IMR-90 (cell line): ENCODE results near the gene PRDM10. TPM values are rescaled to one million over a fixed set of nuclear protein-coding genes. Genes with fewer than 3 reads are reported as not detected.

Source experiments
- ATAC-seq: fragments of 200-7000 bp; cut with Tn5 transposase; 2 replicates; pipeline ENCODE4 v1.9.1; 2020; ENCODE audit warnings: low read depth, mild to moderate bottlenecking, moderate library complexity
- Bru-seq: library from RNA; stranded (reverse); fragments of 400-500 nt; gene quantifications from one replicate; lab custom pipeline; 2021; lab: Mats Ljungman, UMichigan
- BruChase-seq, 2 experiments: library from RNA; stranded (reverse); fragments of 400-500 nt; gene quantifications; one replicate each; lab custom pipeline; 2021; lab: Mats Ljungman, UMichigan
- BruUV-seq: library from RNA; stranded (reverse); fragments of 400-500 nt; replicated peaks from 2 replicates; lab custom pipeline; 2021; lab: Mats Ljungman, UMichigan
- CTCF ChIA-PET: fragments of 300-600 bp; formaldehyde crosslinking; extraction: SDS; loops from one replicate; lab custom pipeline; 2021; ENCODE audit warnings: antibody characterized with exemption; lab: Yijun Ruan, JAX
- POLR2A ChIA-PET: fragments of 300-600 bp; sonication (Branson Sonifier 250); formaldehyde crosslinking; loops from one replicate; lab custom pipeline; 2022; ENCODE audit warnings: antibody characterized with exemption; ENCODE audit not compliant: unreplicated experiment; lab: Charles Lee
- DNase-seq: peaks from one replicate; pipeline ENCODE4 v3.0.0; 2013
- H2AFZ ChIP-seq: replicated peaks from 2 replicates; pipeline ENCODE3; 2013; ENCODE audit warnings: low read length, mild to moderate bottlenecking; ENCODE audit not compliant: poor library complexity
- H2AK5ac ChIP-seq: 2 replicates; pipeline ENCODE4 v1.6.1; 2013; ENCODE audit warnings: low read depth, low read length, inconsistent platforms
- H2AK9ac ChIP-seq: replicated peaks from 2 replicates; pipeline ENCODE3; 2013; ENCODE audit warnings: mild to moderate bottlenecking, low read depth, low read length, moderate library complexity; ENCODE audit not compliant: poor library complexity
- H2BK120ac ChIP-seq: 2 replicates; pipeline ENCODE4 v1.6.1; 2013; ENCODE audit warnings: low read depth, low read length, inconsistent platforms
- H2BK15ac ChIP-seq: 3 replicates; pipeline ENCODE4 v1.6.1; 2013; ENCODE audit warnings: low read depth, low read length, inconsistent platforms
- H2BK20ac ChIP-seq: 2 replicates; pipeline ENCODE4 v1.6.1; 2013; ENCODE audit warnings: low read depth, mild to moderate bottlenecking, inconsistent platforms, low read length, moderate library complexity
- H2BK5ac ChIP-seq: 2 replicates; pipeline ENCODE4 v1.6.1; 2013; ENCODE audit warnings: mild to moderate bottlenecking, low read depth, low read length, inconsistent platforms; ENCODE audit not compliant: poor library complexity, severe bottlenecking
- H3K14ac ChIP-seq: replicated peaks from 2 replicates; pipeline ENCODE4 v1.6.1; 2013; ENCODE audit warnings: low read depth, low read length, inconsistent platforms
- H3K18ac ChIP-seq: 2 replicates; pipeline ENCODE4 v1.6.1; 2013; ENCODE audit warnings: low read depth, low read length, control low read depth
- H3K23ac ChIP-seq: 2 replicates; pipeline ENCODE4 v1.6.1; 2013; ENCODE audit warnings: low read depth, low read length, inconsistent platforms
- H3K27ac ChIP-seq: 2 replicates; pipeline ENCODE4 v1.5.1; 2013; ENCODE audit warnings: mild to moderate bottlenecking, control low read depth, low read length; ENCODE audit not compliant: insufficient read depth
- H3K27me3 ChIP-seq: 2 replicates; pipeline ENCODE4 v1.6.1; 2013; ENCODE audit warnings: low read length; ENCODE audit not compliant: control insufficient read depth, insufficient read depth
- H3K36me3 ChIP-seq: 2 replicates; pipeline ENCODE4 v1.6.1; 2013; ENCODE audit warnings: low read length, mixed read lengths; ENCODE audit not compliant: control insufficient read depth, insufficient read depth
- H3K4ac ChIP-seq: 2 replicates; pipeline ENCODE4 v1.6.1; 2013; ENCODE audit warnings: low read depth, low read length, inconsistent platforms
- H3K4me1 ChIP-seq: 2 replicates; pipeline ENCODE4 v1.6.1; 2013; ENCODE audit warnings: low read length, mixed read lengths; ENCODE audit not compliant: control insufficient read depth, insufficient read depth
- H3K4me2 ChIP-seq: 2 replicates; pipeline ENCODE4 v1.6.1; 2013; ENCODE audit warnings: low read depth, mild to moderate bottlenecking, control low read depth, low read length, moderate library complexity
- H3K4me3 ChIP-seq: 2 replicates; pipeline ENCODE4 v1.5.1; 2013; ENCODE audit warnings: low read depth, mild to moderate bottlenecking, control low read depth, low read length, moderate library complexity; ENCODE audit not compliant: insufficient read depth
- H3K56ac ChIP-seq: 2 replicates; pipeline ENCODE4 v1.6.1; 2013; ENCODE audit warnings: low read length, inconsistent platforms; ENCODE audit not compliant: insufficient read depth; ENCODE audit errors: extremely low read depth
- H3K79me1 ChIP-seq, 2 experiments: 2 replicates each; pipeline ENCODE4 v1.6.1; 2013; ENCODE audit warnings: low read length in 2 of 2, inconsistent platforms in 1 of 2, low read depth in 1 of 2
- H3K9ac ChIP-seq: 2 replicates; pipeline ENCODE4 v1.6.1; 2013; ENCODE audit warnings: low read depth, low read length, control low read depth
- H3K9me1 ChIP-seq: 2 replicates; pipeline ENCODE4 v1.6.1; 2013; ENCODE audit warnings: low read length, inconsistent platforms; ENCODE audit not compliant: insufficient read depth
- H3K9me3 ChIP-seq: 2 replicates; pipeline ENCODE4 v1.6.1; 2013; ENCODE audit warnings: low read length; ENCODE audit not compliant: control insufficient read depth, insufficient read depth
- H4K20me1 ChIP-seq: 2 replicates; pipeline ENCODE4 v1.6.1; 2013; ENCODE audit warnings: low read length, inconsistent platforms; ENCODE audit not compliant: insufficient read depth
- H4K5ac ChIP-seq: 2 replicates; pipeline ENCODE4 v1.6.1; 2013; ENCODE audit warnings: mild to moderate bottlenecking, low read depth, low read length, control low read depth
- H4K8ac ChIP-seq, 2 experiments: 2 replicates each; pipeline ENCODE4 v1.6.1; 2013; ENCODE audit warnings: low read depth in 2 of 2, low read length in 2 of 2, control low read depth in 1 of 2, inconsistent platforms in 1 of 2
- H4K91ac ChIP-seq: 2 replicates; pipeline ENCODE4 v1.6.1; 2013; ENCODE audit warnings: low read depth, low read length, inconsistent platforms; ENCODE audit not compliant: insufficient read depth
- BHLHE40 ChIP-seq: fragments of 150-350 bp; IDR thresholded peaks from 2 replicates; pipeline ENCODE4 v1.6.1; 2016; ENCODE audit warnings: mild to moderate bottlenecking, low read depth, low read length
- CEBPB ChIP-seq: IDR thresholded peaks from 2 replicates; pipeline ENCODE4 v1.6.1; 2012; ENCODE audit warnings: low read depth, low read length, improper control_type of control experiment
- CHD1 ChIP-seq: IDR thresholded peaks from 2 replicates; pipeline ENCODE4 v1.6.1; 2012; ENCODE audit warnings: low read depth, low read length, improper control_type of control experiment
- FOS ChIP-seq: fragments of 150-350 bp; IDR thresholded peaks from 2 replicates; pipeline ENCODE4 v1.6.1; 2016; ENCODE audit warnings: low read depth, low read length
- MAFK ChIP-seq: IDR thresholded peaks from 2 replicates; pipeline ENCODE4 v1.6.1; 2012; ENCODE audit warnings: low read depth, low read length, improper control_type of control experiment
- MAZ ChIP-seq: IDR thresholded peaks from 2 replicates; pipeline ENCODE4 v1.6.1; 2012; ENCODE audit warnings: low read depth, mild to moderate bottlenecking, low read length, improper control_type of control experiment, moderate library complexity, borderline replicate concordance
- MXI1 ChIP-seq: IDR thresholded peaks from 2 replicates; pipeline ENCODE4 v1.6.1; 2012; ENCODE audit warnings: low read depth, mild to moderate bottlenecking, low read length, moderate library complexity, borderline replicate concordance
- NFE2L2 ChIP-seq: fragments of 150-350 bp; IDR thresholded peaks from 2 replicates; pipeline ENCODE4 v1.6.1; 2016; ENCODE audit warnings: low read depth, mild to moderate bottlenecking, low read length
- RAD21 ChIP-seq: IDR thresholded peaks from 2 replicates; pipeline ENCODE4 v1.6.1; 2012; ENCODE audit warnings: low read length, improper control_type of control experiment
- SMC3 ChIP-seq: fragments of 150-350 bp; IDR thresholded peaks from 2 replicates; pipeline ENCODE4 v1.6.1; 2016; ENCODE audit warnings: low read depth, mild to moderate bottlenecking, antibody characterized with exemption, low read length, moderate library complexity
- WGBS, 2 experiments: methylation state at CpG; one replicate each; pipeline versions ENCODE4 v1.1.5 to v1.1.7; 2013; ENCODE audit warnings: missing lambda C conversion rate in 2 of 2; ENCODE audit not compliant: insufficient read length in 1 of 2; ENCODE audit errors: extremely low coverage in 2 of 2; 5-methylcytosine and 5-hydroxymethylcytosine counted together
- dilution Hi-C: fragments of 300-500 bp; cut with HindIII; formaldehyde crosslinking; loops from one replicate; pipeline ENCODE4 v1.14.3; 2018; ENCODE audit warnings: low sequenced_read_pairs; ENCODE audit not compliant: unreplicated experiment
- in situ Hi-C: fragments of 300-500 bp; cut with MboI; formaldehyde crosslinking; loops from 3 replicates; pipeline ENCODE4 v1.14.3; 2019; ENCODE audit warnings: low sequenced_read_pairs, inconsistent platforms, mixed read lengths
- intact Hi-C: fragments of 100-400 bp; cut with micrococcal nuclease; formaldehyde crosslinking; loops from 2 replicates; pipeline ENCODE4 v1.10.0; 2022
- long read RNA-seq: library from polyadenylated mRNA; unstranded; transcript quantifications from one replicate; pipeline ENCODE4 v2.0.0, GENCODE V29; 2021; ENCODE audit not compliant: unreplicated experiment
- polyA plus RNA-seq, 3 experiments: library from polyadenylated mRNA; depleted of rRNA; stranded (reverse); fragments of >200 nt; gene quantifications; 2 replicates each; pipeline ENCODE4 v1.2.3, GENCODE V29; 2012; ENCODE audit warnings: low replicate concordance in 1 of 3
- total RNA-seq: library from RNA; depleted of rRNA; stranded (reverse); fragments of >200 nt; gene quantifications from 2 replicates; pipeline ENCODE4 v1.2.3, GENCODE V29; 2012; rRNA removed
- TF ChIP-seq, protein P1 (sequence below): fragments of 150-350 bp; IDR thresholded peaks from 2 replicates; pipeline ENCODE4 v1.6.1; 2016; ENCODE audit warnings: low read depth, mild to moderate bottlenecking, low read length, moderate library complexity, borderline replicate concordance

Gene PRDM10, protein sequence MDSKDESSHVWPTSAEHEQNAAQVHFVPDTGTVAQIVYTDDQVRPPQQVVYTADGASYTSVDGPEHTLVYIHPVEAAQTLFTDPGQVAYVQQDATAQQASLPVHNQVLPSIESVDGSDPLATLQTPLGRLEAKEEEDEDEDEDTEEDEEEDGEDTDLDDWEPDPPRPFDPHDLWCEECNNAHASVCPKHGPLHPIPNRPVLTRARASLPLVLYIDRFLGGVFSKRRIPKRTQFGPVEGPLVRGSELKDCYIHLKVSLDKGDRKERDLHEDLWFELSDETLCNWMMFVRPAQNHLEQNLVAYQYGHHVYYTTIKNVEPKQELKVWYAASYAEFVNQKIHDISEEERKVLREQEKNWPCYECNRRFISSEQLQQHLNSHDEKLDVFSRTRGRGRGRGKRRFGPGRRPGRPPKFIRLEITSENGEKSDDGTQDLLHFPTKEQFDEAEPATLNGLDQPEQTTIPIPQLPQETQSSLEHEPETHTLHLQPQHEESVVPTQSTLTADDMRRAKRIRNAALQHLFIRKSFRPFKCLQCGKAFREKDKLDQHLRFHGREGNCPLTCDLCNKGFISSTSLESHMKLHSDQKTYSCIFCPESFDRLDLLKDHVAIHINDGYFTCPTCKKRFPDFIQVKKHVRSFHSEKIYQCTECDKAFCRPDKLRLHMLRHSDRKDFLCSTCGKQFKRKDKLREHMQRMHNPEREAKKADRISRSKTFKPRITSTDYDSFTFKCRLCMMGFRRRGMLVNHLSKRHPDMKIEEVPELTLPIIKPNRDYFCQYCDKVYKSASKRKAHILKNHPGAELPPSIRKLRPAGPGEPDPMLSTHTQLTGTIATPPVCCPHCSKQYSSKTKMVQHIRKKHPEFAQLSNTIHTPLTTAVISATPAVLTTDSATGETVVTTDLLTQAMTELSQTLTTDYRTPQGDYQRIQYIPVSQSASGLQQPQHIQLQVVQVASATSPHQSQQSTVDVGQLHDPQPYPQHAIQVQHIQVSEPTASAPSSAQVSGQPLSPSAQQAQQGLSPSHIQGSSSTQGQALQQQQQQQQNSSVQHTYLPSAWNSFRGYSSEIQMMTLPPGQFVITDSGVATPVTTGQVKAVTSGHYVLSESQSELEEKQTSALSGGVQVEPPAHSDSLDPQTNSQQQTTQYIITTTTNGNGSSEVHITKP
- total RNA-seq (6.5 and 6.7 TPM in 2 replicates), polyA plus RNA-seq (2012; rRNA removed) (3.1 and 4.5 TPM in 2 replicates), Bru-seq, nascent RNA (percentile 66 among the genes with signal in this experiment), BruChase-seq, experiment 1, labeled RNA remaining after a 6-hour chase (percentile 78 among the genes with signal in this experiment), BruChase-seq, experiment 2, labeled RNA remaining after a 2-hour chase (percentile 69 among the genes with signal in this experiment)
- polyA plus RNA-seq (2012; cell fraction: cytosol; rRNA removed) = 1.8 TPM in 2 replicates
- 16.1 and 20.0 TPM in 2 replicates for polyA plus RNA-seq (2012; cell fraction: nucleus; rRNA removed; ENCODE audit: low replicate concordance)
- long read RNA-seq, partial matches to known transcripts = 2 of 4 reads
- long read RNA-seq, other reads (novel, unspliced or antisense) = 2 of 4 reads

DNA sequence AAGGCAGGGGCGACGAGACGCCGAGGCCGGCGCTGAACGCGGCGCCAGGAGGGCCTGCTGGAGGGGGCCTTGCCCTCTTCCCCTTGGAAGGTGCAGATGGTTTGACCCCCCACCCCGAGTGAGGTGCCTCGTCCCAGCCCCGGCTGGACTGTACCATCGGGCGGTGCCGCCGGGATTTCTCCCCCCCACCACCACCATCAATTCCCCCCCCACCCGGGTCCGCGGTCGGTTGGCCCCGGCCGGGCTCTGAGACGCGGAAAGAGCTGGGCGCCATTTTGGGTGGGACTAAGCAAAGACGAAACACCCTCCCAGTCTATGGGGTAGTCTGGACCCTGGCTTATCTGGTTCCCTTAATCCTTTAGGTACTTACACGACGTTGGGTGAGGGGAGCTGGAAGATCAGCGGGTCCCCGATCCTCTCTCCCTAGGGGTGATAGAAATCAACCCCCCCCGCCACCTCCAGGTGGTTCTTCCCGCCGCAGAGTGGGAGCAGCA lies at the start of gene PRDM10:
Gene PRDM10, minus strand, starts transcription at position 484 of the 494 bp plus-strand sequence. CDS start 41,871 bp downstream, outside the sequence.
- Histone ChIP-seq H3K9me1 (no peaks in the 10 kb centered on the region), H3K27me3 (no peaks in the 10 kb centered on the region), H3K23ac (peak within 1 kb of the TSS; percentile 100), H4K5ac (peak within 1 kb of the TSS; percentile 98), H2BK15ac (peak within 1 kb of the TSS; percentile 99), H4K8ac (peak within 1 kb of the TSS; percentile 93 to 100), H4K20me1 (no peaks in the 10 kb centered on the region), H3K56ac (peak within 1 kb of the TSS; percentile 100), H3K14ac (peak within 1 kb of the TSS; percentile 100), H2AK9ac (peak within 1 kb of the TSS; percentile 99), H3K9me3 (no peaks in the 10 kb centered on the region), H3K18ac (peak within 1 kb of the TSS; percentile 98), H2AFZ (peak within 1 kb of the TSS; percentile 95), H3K36me3 (no peaks in the 10 kb centered on the region), H3K4me3 (peak within 1 kb of the TSS; percentile 62), H3K27ac (peak within 1 kb of the TSS; percentile 90), H3K4me2 (peak within 1 kb of the TSS; percentile 100), H3K79me1 (peaks cover 5 to 29% of the 10 kb centered on the region in 2 experiments; a peak in 2 of 4 replicates), H2BK20ac (peak within 1 kb of the TSS; percentile 100), H3K9ac (peak within 1 kb of the TSS; percentile 94), H2BK120ac (peak within 1 kb of the TSS; percentile 100), H4K91ac (peak within 1 kb of the TSS; percentile 100), H2AK5ac (peak within 1 kb of the TSS; percentile 92), H2BK5ac (peak within 1 kb of the TSS; percentile 96), H3K4ac (peak within 1 kb of the TSS; percentile 100), H3K4me1 (no peaks in the 10 kb centered on the region)
- DNase-seq (peak; percentile 87), ATAC-seq (peak; percentile 77)
- intact Hi-C loops (loop anchor here (1.0 to 5.0 kb wide), 4 partner anchors 50 to 880 kb away; no protein-coding TSS in a partner anchor), dilution Hi-C loops (no loop called here), in situ Hi-C loops (no loop called here)
- ChIA-PET POLR2A (interaction anchor here (0.6 to 1.0 kb wide), 14 partner anchors 9 to 1063 kb away, joined by 3 to 19 read pairs (median 9); no protein-coding TSS in a partner anchor), CTCF (interaction anchor here (2.5 kb wide), 1 partner anchor 130 kb away, joined by 11 read pairs; no protein-coding TSS in a partner anchor)
- WGBS, 2 experiments = no CpG with 5 or more reads among the region's 33 CpGs
- no TSS peak for BruUV-seq
- TF ChIP-seq MXI1 = no peak
- TF ChIP-seq NFE2L2 = no peak
- TF ChIP-seq SMC3 = no peak
- TF ChIP-seq FOS = no peak
- TF ChIP-seq, protein P1, sequence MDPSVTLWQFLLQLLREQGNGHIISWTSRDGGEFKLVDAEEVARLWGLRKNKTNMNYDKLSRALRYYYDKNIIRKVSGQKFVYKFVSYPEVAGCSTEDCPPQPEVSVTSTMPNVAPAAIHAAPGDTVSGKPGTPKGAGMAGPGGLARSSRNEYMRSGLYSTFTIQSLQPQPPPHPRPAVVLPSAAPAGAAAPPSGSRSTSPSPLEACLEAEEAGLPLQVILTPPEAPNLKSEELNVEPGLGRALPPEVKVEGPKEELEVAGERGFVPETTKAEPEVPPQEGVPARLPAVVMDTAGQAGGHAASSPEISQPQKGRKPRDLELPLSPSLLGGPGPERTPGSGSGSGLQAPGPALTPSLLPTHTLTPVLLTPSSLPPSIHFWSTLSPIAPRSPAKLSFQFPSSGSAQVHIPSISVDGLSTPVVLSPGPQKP = no peak
- no peak for TF ChIP-seq CEBPB
- peak; percentile 68 for TF ChIP-seq MAZ
- no peak for TF ChIP-seq MAFK
- TF ChIP-seq CHD1 = 0 out of 2 replicates have a peak, but pooled peaks have one; percentile 81
- peak; percentile 92 for TF ChIP-seq BHLHE40
- TF ChIP-seq RAD21 = no peak
